PC-3 (cell line): ENCODE data around the gene TGFBI. TPM values are rescaled to one million over a fixed set of nuclear protein-coding genes. Genes with fewer than 3 reads are reported as not detected.

Experiments
- ATAC-seq: fragments of 200-7000 bp; cut with Tn5 transposase; 2 replicates; pipeline ENCODE4 v1.9.1; 2020; ENCODE audit warnings: mild to moderate bottlenecking, moderate library complexity
- BruUV-seq: library from RNA; stranded (reverse); fragments of 400-500 nt; replicated peaks from 2 replicates; lab custom pipeline; 2021; lab: Mats Ljungman, UMichigan
- CTCF ChIA-PET: fragments of 300-600 bp; sonication (Branson Sonifier 250); formaldehyde crosslinking; loops from one replicate; lab custom pipeline; 2022; ENCODE audit warnings: antibody characterized with exemption; lab: Charles Lee
- POLR2A ChIA-PET: fragments of 300-600 bp; sonication (Branson Sonifier 250); formaldehyde crosslinking; loops from one replicate; lab custom pipeline; 2022; ENCODE audit warnings: antibody characterized with exemption; ENCODE audit not compliant: unreplicated experiment; lab: Charles Lee
- DNase-seq: peaks from one replicate; pipeline ENCODE4 v3.0.0-alpha.2; 2015
- H2AFZ ChIP-seq: fragments of 300-600 bp; sonication (generic); 2 replicates; pipeline ENCODE4 v1.6.0; 2016; ENCODE audit warnings: antibody characterized with exemption, low read length
- H3F3A ChIP-seq: fragments of 300-600 bp; sonication (generic); one replicate; pipeline ENCODE4 v1.6.0; 2017; ENCODE audit warnings: antibody characterized with exemption, low read length, control low read depth, mild to moderate bottlenecking; ENCODE audit not compliant: unreplicated experiment
- H3K27ac ChIP-seq: fragments of 300-600 bp; sonication (generic); 2 replicates; pipeline ENCODE4 v1.5.1; 2016; ENCODE audit warnings: mild to moderate bottlenecking, low read length
- H3K27me3 ChIP-seq: fragments of 300-600 bp; sonication (generic); 2 replicates; pipeline ENCODE4 v1.6.1; 2016; ENCODE audit warnings: low read length, mixed read lengths
- H3K36me3 ChIP-seq: fragments of 300-600 bp; sonication (generic); 2 replicates; pipeline ENCODE4 v1.6.1; 2016; ENCODE audit warnings: low read depth, mixed run types, low read length, mixed read lengths
- H3K4me1 ChIP-seq: fragments of 300-600 bp; sonication (generic); 2 replicates; pipeline ENCODE4 v1.5.1; 2016; ENCODE audit warnings: low read length; ENCODE audit not compliant: insufficient read depth
- H3K4me2 ChIP-seq: fragments of 300-600 bp; sonication (generic); 2 replicates; pipeline ENCODE4 v1.6.0; 2016; ENCODE audit warnings: low read length
- H3K4me3 ChIP-seq: fragments of 300-600 bp; sonication (generic); 2 replicates; pipeline ENCODE4 v1.5.1; 2016; ENCODE audit warnings: mild to moderate bottlenecking, low read length, mixed read lengths
- H3K79me2 ChIP-seq: fragments of 300-600 bp; sonication (generic); 2 replicates; pipeline ENCODE4 v1.6.1; 2017; ENCODE audit warnings: low read length, mixed read lengths
- H3K9ac ChIP-seq: fragments of 300-600 bp; sonication (generic); 2 replicates; pipeline ENCODE4 v1.6.0; 2016; ENCODE audit warnings: mild to moderate bottlenecking, low read length
- H3K9me2 ChIP-seq: fragments of 300-600 bp; sonication (generic); replicated peaks from 2 replicates; pipeline ENCODE4 v1.6.1; 2016; ENCODE audit warnings: mixed run types, low read length, mixed read lengths
- H3K9me3 ChIP-seq: fragments of 300-600 bp; sonication (generic); 2 replicates; pipeline ENCODE4 v1.6.1; 2016; ENCODE audit warnings: low read length, mixed read lengths
- H4K20me1 ChIP-seq: fragments of 300-600 bp; sonication (generic); 2 replicates; pipeline ENCODE4 v1.6.1; 2016; ENCODE audit warnings: low read length, mixed read lengths
- EZH2 ChIP-seq: fragments of 300-600 bp; sonication (generic); IDR thresholded peaks from one replicate; pipeline ENCODE4 v1.6.1; 2017; ENCODE audit warnings: antibody characterized with exemption, mild to moderate bottlenecking, low read length; ENCODE audit not compliant: unreplicated experiment
- EZH2phosphoT487 ChIP-seq: fragments of 300-600 bp; sonication (generic); IDR thresholded peaks from 2 replicates; pipeline ENCODE4 v1.6.1; 2018; ENCODE audit warnings: mild to moderate bottlenecking, antibody characterized with exemption, low read length, borderline replicate concordance
- intact Hi-C: fragments of 100-400 bp; cut with micrococcal nuclease; formaldehyde crosslinking; loops from 2 replicates; pipeline ENCODE4 v1.9.0; 2023
- total RNA-seq: library from RNA; depleted of rRNA; stranded (reverse); fragments of >200 nt; gene quantifications from 2 replicates; pipeline ENCODE4 v1.2.3, GENCODE V29; 2014
- TF ChIP-seq, protein P1 (sequence below): fragments of 300-600 bp; sonication (generic); conservative IDR thresholded peaks from 2 replicates; pipeline ENCODE4 v1.5.1; 2017; ENCODE audit warnings: antibody characterized with exemption, low read depth, mild to moderate bottlenecking, low read length

TGFBI gene
- total RNA-seq, 1 experiment from 2014 or later = 4.8 TPM

- Histone ChIP-seq H3K4me1 (no peaks in the 10 kb centered on the region), H4K20me1 (no peaks in the 10 kb centered on the region), H3F3A (no peaks in the 10 kb centered on the region), H3K9ac (no peak overlapping the region), H3K79me2 (no peaks in the 10 kb centered on the region), H3K27ac (no peak overlapping the region), H3K4me2 (no peak overlapping the region), H3K9me3 (no peaks in the 10 kb centered on the region), H3K9me2 (no peaks in the 10 kb centered on the region), H2AFZ (no peak overlapping the region), H3K27me3 (no peaks in the 10 kb centered on the region), H3K4me3 (no peak overlapping the region), H3K36me3 (no peaks in the 10 kb centered on the region)
- DNase-seq (no peak), ATAC-seq (no peak)
- BruUV-seq = no TSS peak
- CTCF ChIA-PET = no interaction called here
- TF ChIP-seq EZH2 (no peak), EZH2phosphoT487 (no peak)
- intact Hi-C loops = no loop called here
- POLR2A ChIA-PET = no interaction called here
These were observed 77.7 kb downstream of the TGFBI start for GRCh38 chr5:136106351-136107031.

DNA sequence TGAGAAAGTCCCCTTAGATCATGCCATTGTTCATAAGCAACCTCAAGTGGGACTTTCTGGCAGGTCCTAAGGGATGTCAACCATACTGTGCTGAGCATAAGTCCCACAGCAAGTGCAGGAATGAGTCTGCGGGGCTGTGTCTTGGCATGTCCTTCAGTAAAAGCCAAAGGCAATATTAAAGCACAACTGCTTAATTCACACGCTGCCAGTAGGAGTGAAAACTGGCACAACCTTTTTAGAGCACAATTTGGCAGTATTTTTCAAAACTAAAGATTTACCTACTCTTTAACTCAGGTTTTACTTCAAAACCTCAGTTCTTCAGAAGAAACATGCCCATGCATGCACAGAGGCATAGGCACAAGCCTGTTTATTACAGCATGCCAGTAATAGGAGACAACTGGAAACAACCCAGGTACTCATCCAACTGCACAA, 79.4 kb downstream of the TGFBI start:
- no peaks in the 10 kb centered on the region for H3K9me3 ChIP-seq
- H4K20me1 ChIP-seq = no peaks in the 10 kb centered on the region
- no peak overlapping the region for H3K4me2 ChIP-seq
- CTCF ChIA-PET = no interaction called here
- H3K36me3 ChIP-seq = no peaks in the 10 kb centered on the region
- no peak overlapping the region for H3K27ac ChIP-seq
- H3K9ac ChIP-seq = no peak overlapping the region
- no peaks in the 10 kb centered on the region for H3K27me3 ChIP-seq
- POLR2A ChIA-PET = no interaction called here
- ATAC-seq (no peak), DNase-seq (no peak)
- no peaks in the 10 kb centered on the region for H3K9me2 ChIP-seq
- no peak overlapping the region for H3K4me3 ChIP-seq
- no peaks in the 10 kb centered on the region for H3F3A ChIP-seq
- TF ChIP-seq, protein P1, sequence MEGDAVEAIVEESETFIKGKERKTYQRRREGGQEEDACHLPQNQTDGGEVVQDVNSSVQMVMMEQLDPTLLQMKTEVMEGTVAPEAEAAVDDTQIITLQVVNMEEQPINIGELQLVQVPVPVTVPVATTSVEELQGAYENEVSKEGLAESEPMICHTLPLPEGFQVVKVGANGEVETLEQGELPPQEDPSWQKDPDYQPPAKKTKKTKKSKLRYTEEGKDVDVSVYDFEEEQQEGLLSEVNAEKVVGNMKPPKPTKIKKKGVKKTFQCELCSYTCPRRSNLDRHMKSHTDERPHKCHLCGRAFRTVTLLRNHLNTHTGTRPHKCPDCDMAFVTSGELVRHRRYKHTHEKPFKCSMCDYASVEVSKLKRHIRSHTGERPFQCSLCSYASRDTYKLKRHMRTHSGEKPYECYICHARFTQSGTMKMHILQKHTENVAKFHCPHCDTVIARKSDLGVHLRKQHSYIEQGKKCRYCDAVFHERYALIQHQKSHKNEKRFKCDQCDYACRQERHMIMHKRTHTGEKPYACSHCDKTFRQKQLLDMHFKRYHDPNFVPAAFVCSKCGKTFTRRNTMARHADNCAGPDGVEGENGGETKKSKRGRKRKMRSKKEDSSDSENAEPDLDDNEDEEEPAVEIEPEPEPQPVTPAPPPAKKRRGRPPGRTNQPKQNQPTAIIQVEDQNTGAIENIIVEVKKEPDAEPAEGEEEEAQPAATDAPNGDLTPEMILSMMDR = no peak
- TF ChIP-seq EZH2 = no peak
- no peak for TF ChIP-seq EZH2phosphoT487
- intact Hi-C loops = no loop called here
- H3K79me2 ChIP-seq = no peaks in the 10 kb centered on the region
- H2AFZ ChIP-seq = no peak overlapping the region
- BruUV-seq = no TSS peak
- no peaks in the 10 kb centered on the region for H3K4me1 ChIP-seq

DNA sequence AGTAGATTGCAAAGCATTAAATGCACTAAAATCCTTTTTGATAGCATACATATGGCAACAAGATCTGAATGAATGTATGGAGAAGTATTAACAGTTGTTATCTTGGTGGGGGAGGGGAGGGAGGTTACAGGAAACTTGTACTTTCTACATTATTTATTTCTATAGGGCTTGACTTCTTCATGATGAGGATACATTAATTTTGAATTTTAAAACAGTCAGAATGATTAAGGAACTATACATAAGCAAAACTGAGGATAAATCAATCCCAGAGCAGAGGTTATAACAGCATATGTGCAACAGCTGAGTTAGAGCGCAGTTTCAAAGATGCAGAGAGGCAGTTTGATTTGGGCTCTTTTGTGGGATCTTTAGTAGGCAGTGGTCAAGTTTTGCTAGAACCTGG, 80.0 kb downstream of the TGFBI start:
- H3K9me3 ChIP-seq = no peaks in the 10 kb centered on the region
- no peak overlapping the region for H3K9ac ChIP-seq
- ATAC-seq = no peak
- CTCF ChIA-PET = no interaction called here
- no TSS peak for BruUV-seq
- no peak overlapping the region for H3K4me3 ChIP-seq
- no peak overlapping the region for H2AFZ ChIP-seq
- no peaks in the 10 kb centered on the region for H4K20me1 ChIP-seq
- POLR2A ChIA-PET = no interaction called here
- no peaks in the 10 kb centered on the region for H3K9me2 ChIP-seq
- H3K4me2 ChIP-seq = no peak overlapping the region
- no peaks in the 10 kb centered on the region for H3K4me1 ChIP-seq
- no peak overlapping the region for H3K27ac ChIP-seq
- no peaks in the 10 kb centered on the region for H3K79me2 ChIP-seq
- TF ChIP-seq EZH2phosphoT487 (no peak), EZH2 (no peak)
- TF ChIP-seq, protein P1 = no peak
- intact Hi-C loops = no loop called here
- DNase-seq = no peak
- no peaks in the 10 kb centered on the region for H3K27me3 ChIP-seq
- no peaks in the 10 kb centered on the region for H3K36me3 ChIP-seq
- no peaks in the 10 kb centered on the region for H3F3A ChIP-seq
